Measurements from ENCODE around the gene NR1H3. TPM values are rescaled to one million over a fixed set of nuclear protein-coding genes. Genes with fewer than 3 reads are reported as not detected.

NR1H3 gene
- total and polyA plus RNA-seq, 5 donors, result 22.9 to 42.2 (median 32.6) TPM

DNA sequence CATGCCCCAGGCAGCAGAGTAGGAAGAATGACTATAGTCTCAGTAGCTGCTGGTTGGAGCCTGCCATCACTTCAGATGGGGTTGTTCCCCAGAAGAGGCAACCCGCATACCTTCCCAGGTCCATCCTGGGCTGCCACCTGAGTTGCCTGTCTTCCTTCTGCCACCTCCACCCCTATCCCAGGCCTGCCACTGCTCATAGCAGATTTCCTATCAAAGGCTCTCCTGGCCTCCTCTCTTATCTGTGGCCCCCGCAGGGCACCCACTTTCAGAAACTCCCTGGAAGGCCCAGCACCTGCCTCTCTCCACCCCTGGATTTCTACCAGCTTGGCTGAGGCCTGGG lies 649 bp upstream of the NR1H3 start:
- WGBS, result 46% methylated on average over 2 of the region's 2 CpGs
- peaks cover 20% of the 10 kb centered on the region for H3K4me1 ChIP-seq (ENCODE audit: control insufficient read depth, insufficient read depth, low read length)
- intact Hi-C loops (cut with DNase I), result loop anchor here in 3 of 4 donors (5.0 to 10.0 kb wide), 3 partner anchors 75 to 100 kb away; partner anchors contain the start of gene MYBPC3 (in 1 of the 3)

DNA sequence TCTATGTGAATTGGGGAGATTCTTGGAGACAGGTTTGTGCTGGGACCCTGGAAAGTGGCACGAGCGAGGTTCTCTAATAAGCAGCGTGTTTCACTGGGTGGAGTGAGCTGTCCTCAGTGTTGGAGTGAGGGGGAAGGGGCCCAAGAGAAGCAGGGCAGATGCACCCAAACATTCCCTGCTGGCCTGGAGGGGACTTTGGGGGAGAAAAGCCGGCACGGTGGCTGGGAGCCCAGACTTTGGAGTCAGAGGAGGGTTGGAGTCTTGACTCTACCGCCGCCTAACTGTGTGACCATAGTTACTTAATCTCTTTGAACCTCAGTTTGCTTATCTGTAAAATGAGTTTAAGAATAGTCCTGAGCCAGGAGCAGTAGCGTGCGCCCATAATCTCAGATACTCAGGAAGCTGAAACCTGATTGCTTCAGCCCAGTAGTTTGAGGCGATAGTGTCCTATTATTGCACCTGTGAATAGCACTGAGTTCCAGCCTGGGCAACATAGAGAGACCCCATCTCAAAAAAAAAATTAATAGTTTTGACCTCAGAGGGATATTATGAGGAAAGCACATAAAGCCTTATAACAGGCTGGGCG lies 614 bp downstream of the NR1H3 start:
- H3K27ac ChIP-seq (ENCODE audit: low read length), result peak overlapping the region; percentile 66
- ATAC-seq (peak in 1 of 2 donors; percentile 0), DNase-seq (peak in 1 of 3 donors; percentile 71)
- intact Hi-C loops (cut with DNase I), result loop anchor here in 3 of 4 donors (5.0 to 10.0 kb wide), 3 partner anchors 76 to 99 kb away; partner anchors contain the start of gene MYBPC3 (in 1 of the 3)
- H3K9me3 ChIP-seq (ENCODE audit: control insufficient read depth, low read length), result no peaks in the 10 kb centered on the region
- 27% methylated on average over 11 of the region's 11 CpGs for WGBS
- H3K27me3 ChIP-seq (ENCODE audit: control insufficient read depth, insufficient read depth), result no peaks in the 10 kb centered on the region
- H3K4me3 ChIP-seq (ENCODE audit: low read length), result peak overlapping the region; percentile 55
- H3K4me1 ChIP-seq (ENCODE audit: control insufficient read depth, insufficient read depth, low read length), result peaks cover 20% of the 10 kb centered on the region

More for the DNA sequence above, 649 bp upstream of the NR1H3 start:
- no peaks in the 10 kb centered on the region for H3K27me3 ChIP-seq (ENCODE audit: control insufficient read depth, insufficient read depth)
- no peak for DNase-seq
- H3K27ac ChIP-seq (ENCODE audit: low read length), result peak overlapping the region; percentile 66
- H3K9me3 ChIP-seq (ENCODE audit: control insufficient read depth, low read length), result no peaks in the 10 kb centered on the region
- ATAC-seq, result no peak
- no peak overlapping the region for H3K4me3 ChIP-seq (ENCODE audit: low read length)

DNA sequence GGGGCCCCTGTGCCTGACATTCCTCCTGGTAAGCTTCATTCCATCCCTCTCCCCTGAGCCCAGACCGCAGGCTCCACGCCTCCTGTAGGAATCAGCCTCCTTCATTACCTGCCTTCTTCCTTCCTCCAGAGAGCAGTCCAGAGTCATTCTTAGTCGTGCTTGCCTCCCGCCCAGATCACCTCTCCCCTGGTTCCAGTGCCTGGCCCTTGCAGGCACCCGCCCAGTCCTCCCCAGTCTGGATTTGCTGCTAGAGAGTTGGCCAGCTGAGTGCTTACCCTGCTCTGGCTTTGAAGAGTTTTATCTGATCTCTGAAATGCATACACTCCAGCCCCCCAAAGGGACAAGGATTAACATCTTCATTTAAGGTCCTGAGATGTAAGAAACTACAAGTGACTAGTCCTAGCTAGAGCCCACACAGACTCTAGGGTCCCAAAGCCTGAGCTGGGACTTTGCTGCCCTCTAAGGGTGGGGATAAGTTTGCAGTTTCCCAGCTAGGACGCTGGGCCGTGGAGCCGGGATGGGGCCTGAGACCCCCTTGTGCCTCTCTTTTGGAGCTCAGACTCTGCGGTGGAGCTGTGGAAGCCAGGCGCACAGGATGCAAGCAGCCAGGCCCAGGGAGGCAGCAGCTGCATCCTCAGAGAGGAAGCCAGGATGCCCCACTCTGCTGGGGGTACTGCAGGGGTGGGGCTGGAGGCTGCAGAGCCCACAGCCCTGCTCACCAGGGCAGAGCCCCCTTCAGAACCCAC lies 1.6 kb downstream of the NR1H3 start:
- H3K4me1 ChIP-seq (ENCODE audit: control insufficient read depth, insufficient read depth, low read length), result peaks cover 11% of the 10 kb centered on the region
- peak overlapping the region; percentile 49 for H3K27ac ChIP-seq (ENCODE audit: low read length)
- no peaks in the 10 kb centered on the region for H3K9me3 ChIP-seq (ENCODE audit: control insufficient read depth, low read length)
- WGBS, result 38% methylated on average over 10 of the region's 10 CpGs
- H3K27me3 ChIP-seq (ENCODE audit: control insufficient read depth, insufficient read depth), result no peaks in the 10 kb centered on the region
- no peak overlapping the region for H3K4me3 ChIP-seq (ENCODE audit: low read length)
- intact Hi-C loops (cut with DNase I), result loop anchor here in 3 of 4 donors (5.0 to 10.0 kb wide), 3 partner anchors 77 to 98 kb away; partner anchors contain the start of gene MYBPC3 (in 1 of the 3)
- DNase-seq (no peak), ATAC-seq (peak; percentile 10 to 20)

DNA sequence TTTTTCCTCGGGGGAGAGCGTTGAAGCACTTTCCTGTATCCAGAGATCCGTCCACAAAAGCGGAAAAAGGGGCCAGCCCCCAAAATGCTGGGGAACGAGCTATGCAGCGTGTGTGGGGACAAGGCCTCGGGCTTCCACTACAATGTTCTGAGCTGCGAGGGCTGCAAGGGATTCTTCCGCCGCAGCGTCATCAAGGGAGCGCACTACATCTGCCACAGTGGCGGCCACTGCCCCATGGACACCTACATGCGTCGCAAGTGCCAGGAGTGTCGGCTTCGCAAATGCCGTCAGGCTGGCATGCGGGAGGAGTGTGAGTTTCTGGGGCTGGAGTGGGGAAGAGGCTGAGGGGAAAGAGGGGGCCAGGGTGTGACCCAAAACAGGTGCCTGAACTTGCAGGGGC lies 2.6 kb downstream of the NR1H3 start:
- whole genome bisulfite sequencing, result 90% methylated on average over 19 of the region's 19 CpGs
- intact Hi-C loops (cut with DNase I), result loop anchor here in 1 of 4 donors (5.0 kb wide), 1 partner anchor 83 kb away; the partner anchor contains the start of gene ARFGAP2
- H3K27me3 ChIP-seq (ENCODE audit: control insufficient read depth, insufficient read depth), result no peaks in the 10 kb centered on the region
- no peaks in the 10 kb centered on the region for H3K9me3 ChIP-seq (ENCODE audit: control insufficient read depth, low read length)
- ATAC-seq (no peak), DNase-seq (no peak)
- H3K4me1 ChIP-seq (ENCODE audit: control insufficient read depth, insufficient read depth, low read length), result peaks cover 7% of the 10 kb centered on the region
- H3K4me3 ChIP-seq (ENCODE audit: low read length), result no peak overlapping the region
- no peak overlapping the region for H3K27ac ChIP-seq (ENCODE audit: low read length)

DNA sequence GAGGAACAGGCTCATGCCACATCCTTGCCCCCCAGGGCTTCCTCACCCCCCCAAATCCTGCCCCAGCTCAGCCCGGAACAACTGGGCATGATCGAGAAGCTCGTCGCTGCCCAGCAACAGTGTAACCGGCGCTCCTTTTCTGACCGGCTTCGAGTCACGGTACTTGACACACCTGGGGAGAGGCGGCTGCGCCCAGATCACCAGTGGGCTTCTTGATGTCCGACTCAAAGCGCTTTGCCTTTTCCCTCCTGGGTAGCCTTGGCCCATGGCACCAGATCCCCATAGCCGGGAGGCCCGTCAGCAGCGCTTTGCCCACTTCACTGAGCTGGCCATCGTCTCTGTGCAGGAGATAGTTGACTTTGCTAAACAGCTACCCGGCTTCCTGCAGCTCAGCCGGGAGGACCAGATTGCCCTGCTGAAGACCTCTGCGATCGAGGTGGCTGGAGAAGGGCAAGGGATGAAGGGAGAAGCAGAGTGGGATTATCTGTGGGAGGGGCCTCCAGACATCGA lies 3.5 kb downstream of the NR1H3 start:
- no peak overlapping the region for H3K4me3 ChIP-seq (ENCODE audit: low read length)
- H3K27me3 ChIP-seq (ENCODE audit: control insufficient read depth, insufficient read depth), result no peaks in the 10 kb centered on the region
- whole genome bisulfite sequencing, result 85% methylated on average over 22 of the region's 22 CpGs
- H3K4me1 ChIP-seq (ENCODE audit: control insufficient read depth, insufficient read depth, low read length), result peaks cover 3% of the 10 kb centered on the region
- H3K27ac ChIP-seq (ENCODE audit: low read length), result no peak overlapping the region
- intact Hi-C loops (cut with DNase I), result loop anchor here in 1 of 4 donors (5.0 kb wide), 1 partner anchor 84 kb away; the partner anchor contains the start of gene ARFGAP2
- no peak for DNase-seq
- H3K9me3 ChIP-seq (ENCODE audit: control insufficient read depth, low read length), result no peaks in the 10 kb centered on the region
- no peak for ATAC-seq

DNA sequence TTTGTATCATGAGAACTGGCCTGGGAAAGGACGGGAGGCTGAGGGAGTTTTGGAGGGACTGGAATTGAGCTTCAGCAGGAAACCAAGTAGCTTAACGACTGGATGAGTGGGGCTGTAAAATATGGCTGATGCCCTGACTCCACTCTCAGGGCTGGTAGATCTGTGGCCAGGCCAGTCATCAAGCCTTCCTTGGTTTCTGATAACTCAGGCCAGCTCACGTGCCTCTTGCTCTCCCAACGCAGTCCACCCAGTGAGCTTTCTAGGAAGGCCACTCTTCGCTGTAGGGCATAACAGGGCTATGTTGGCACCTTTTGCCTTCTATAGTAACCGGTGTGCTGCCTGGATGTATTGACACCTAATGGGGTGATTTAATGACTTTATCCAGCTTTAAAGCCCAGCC lies 6.3 kb downstream of the NR1H3 start:
- ATAC-seq, result no peak

DNA sequence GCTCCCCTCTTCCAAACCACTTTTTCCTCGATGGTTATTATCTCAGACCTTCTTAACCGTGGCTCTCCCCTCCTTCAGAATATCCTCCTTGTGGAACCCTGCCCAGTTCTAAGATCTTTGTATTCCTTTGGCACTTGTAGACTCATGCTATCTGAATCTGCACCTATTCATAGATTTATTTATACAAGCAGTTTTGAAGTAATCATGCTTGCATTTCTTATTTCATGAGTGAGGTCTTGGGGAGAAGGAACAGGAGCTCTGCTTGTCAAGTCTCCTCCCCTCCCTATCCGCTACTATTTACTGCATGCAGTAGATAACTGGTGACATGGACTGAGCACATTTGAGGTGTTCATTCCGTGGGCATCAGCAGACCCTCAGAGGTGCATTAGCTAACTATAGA lies 6.7 kb downstream of the NR1H3 start:
- Histone ChIP-seq H3K4me3 (ENCODE audit: low read length) (no peak overlapping the region), H3K27me3 (ENCODE audit: control insufficient read depth, insufficient read depth) (no peaks in the 10 kb centered on the region), H3K27ac (ENCODE audit: low read length) (no peak overlapping the region), H3K9me3 (ENCODE audit: control insufficient read depth, low read length) (no peaks in the 10 kb centered on the region), H3K4me1 (ENCODE audit: control insufficient read depth, insufficient read depth, low read length) (peaks cover 7% of the 10 kb centered on the region)
- WGBS, result 79% methylated on average over 4 of the region's 4 CpGs
- DNase-seq (no peak), ATAC-seq (no peak)
- intact Hi-C loops (cut with DNase I), result loop anchor here in 1 of 4 donors (5.0 kb wide), 1 partner anchor 87 kb away; the partner anchor contains the start of gene ARFGAP2

More for the DNA sequence above, 6.3 kb downstream of the NR1H3 start:
- no peak overlapping the region for H3K27ac ChIP-seq (ENCODE audit: low read length)
- H3K4me1 ChIP-seq (ENCODE audit: control insufficient read depth, insufficient read depth, low read length), result peaks cover 7% of the 10 kb centered on the region
- 91% methylated on average over 6 of the region's 6 CpGs for WGBS
- intact Hi-C loops (cut with DNase I), result loop anchor here in 1 of 4 donors (5.0 kb wide), 1 partner anchor 87 kb away; the partner anchor contains the start of gene ARFGAP2
- no peaks in the 10 kb centered on the region for H3K9me3 ChIP-seq (ENCODE audit: control insufficient read depth, low read length)
- H3K4me3 ChIP-seq (ENCODE audit: low read length), result no peak overlapping the region
- no peak for DNase-seq
- no peaks in the 10 kb centered on the region for H3K27me3 ChIP-seq (ENCODE audit: control insufficient read depth, insufficient read depth)

DNA sequence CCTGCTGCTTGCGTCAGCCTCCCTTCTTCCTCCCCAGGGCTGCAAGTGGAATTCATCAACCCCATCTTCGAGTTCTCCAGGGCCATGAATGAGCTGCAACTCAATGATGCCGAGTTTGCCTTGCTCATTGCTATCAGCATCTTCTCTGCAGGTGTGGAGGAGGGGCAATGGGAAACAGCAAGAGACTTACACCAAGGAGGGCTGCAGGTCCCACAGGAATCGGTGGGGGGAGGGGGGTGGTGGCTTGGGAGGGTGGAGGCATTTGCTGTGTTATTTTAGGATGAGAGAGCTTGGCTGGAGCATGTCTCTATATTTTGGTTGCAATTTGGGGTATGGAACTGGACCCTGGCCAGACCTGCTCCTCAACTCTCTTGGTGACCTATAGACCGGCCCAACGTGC lies 10.1 kb downstream of the NR1H3 start:
- H3K27ac ChIP-seq (ENCODE audit: low read length), result no peak overlapping the region
- 69% methylated on average over 6 of the region's 6 CpGs for WGBS
- intact Hi-C loops (cut with DNase I), result loop anchor here in 1 of 4 donors (5.0 kb wide), 1 partner anchor 91 kb away; the partner anchor contains the start of gene ARFGAP2
- ATAC-seq (no peak), DNase-seq (no peak)
- peaks cover 9% of the 10 kb centered on the region for H3K4me1 ChIP-seq (ENCODE audit: control insufficient read depth, insufficient read depth, low read length)
- H3K9me3 ChIP-seq (ENCODE audit: control insufficient read depth, low read length), result no peaks in the 10 kb centered on the region
- no peaks in the 10 kb centered on the region for H3K27me3 ChIP-seq (ENCODE audit: control insufficient read depth, insufficient read depth)
- H3K4me3 ChIP-seq (ENCODE audit: low read length), result no peak overlapping the region

DNA sequence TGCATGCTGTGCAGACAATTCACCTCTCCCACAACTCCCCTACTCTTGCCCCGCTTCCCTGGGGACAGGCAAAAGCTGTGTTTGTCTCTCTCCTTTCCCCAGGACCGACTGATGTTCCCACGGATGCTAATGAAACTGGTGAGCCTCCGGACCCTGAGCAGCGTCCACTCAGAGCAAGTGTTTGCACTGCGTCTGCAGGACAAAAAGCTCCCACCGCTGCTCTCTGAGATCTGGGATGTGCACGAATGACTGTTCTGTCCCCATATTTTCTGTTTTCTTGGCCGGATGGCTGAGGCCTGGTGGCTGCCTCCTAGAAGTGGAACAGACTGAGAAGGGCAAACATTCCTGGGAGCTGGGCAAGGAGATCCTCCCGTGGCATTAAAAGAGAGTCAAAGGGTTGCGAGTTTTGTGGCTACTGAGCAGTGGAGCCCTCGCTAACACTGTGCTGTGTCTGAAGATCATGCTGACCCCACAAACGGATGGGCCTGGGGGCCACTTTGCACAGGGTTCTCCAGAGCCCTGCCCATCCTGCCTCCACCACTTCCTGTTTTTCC lies 10.7 kb downstream of the NR1H3 start:
- Histone ChIP-seq H3K9me3 (ENCODE audit: control insufficient read depth, low read length) (no peaks in the 10 kb centered on the region), H3K27me3 (ENCODE audit: control insufficient read depth, insufficient read depth) (no peaks in the 10 kb centered on the region), H3K4me1 (ENCODE audit: control insufficient read depth, insufficient read depth, low read length) (peaks cover 9% of the 10 kb centered on the region), H3K4me3 (ENCODE audit: low read length) (peak overlapping the region; percentile 81), H3K27ac (ENCODE audit: low read length) (peak overlapping the region; percentile 96)
- DNase-seq, result no peak
- intact Hi-C loops (cut with DNase I), result loop anchor here in 1 of 4 donors (5.0 kb wide), 1 partner anchor 91 kb away; the partner anchor contains the start of gene ARFGAP2
- peak in 1 of 2 donors; percentile 35 for ATAC-seq
- WGBS, result 49% methylated on average over 13 of the region's 13 CpGs

DNA sequence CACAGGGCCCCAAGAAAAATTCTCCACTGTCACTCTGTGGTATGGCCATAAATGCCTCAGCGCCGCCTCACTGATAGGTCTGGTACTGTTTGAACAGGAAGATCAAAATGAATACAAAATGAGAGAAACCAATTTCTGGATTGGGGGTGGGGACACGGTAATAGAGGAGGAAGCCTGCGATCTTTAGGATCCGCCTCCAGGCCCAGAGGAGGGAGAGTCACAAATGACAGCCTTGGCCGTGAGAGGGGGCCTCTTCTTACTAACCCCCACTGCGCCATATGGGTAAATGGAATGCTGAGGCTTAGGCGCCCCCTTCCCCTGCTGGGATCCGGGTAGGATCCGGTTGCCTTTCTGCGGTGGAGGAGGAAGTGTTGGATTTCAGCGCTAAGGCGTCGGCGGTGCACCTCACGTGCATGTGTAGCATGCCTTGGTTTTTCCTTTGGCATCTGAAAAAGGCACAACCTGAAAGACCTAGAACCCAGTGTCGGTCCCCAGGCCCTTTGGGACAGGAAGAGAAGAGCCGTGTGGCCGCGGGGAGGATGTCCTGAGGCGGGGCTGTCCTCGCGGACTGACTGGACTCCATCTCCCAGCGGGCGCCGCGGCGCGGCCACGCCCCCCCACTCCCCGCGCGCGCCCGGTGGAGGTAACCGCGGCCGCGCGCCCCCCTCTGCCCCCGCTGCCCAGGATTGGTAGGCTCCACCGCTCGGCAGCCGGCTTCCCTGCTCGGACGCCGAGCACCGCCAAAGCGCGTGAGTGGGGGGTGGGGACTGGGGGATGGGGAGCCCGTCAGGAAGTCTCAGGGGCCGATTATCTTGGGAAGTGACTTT lies 11.4 kb downstream of the NR1H3 start:
- Histone ChIP-seq H3K4me3 (ENCODE audit: low read length) (peak overlapping the region; percentile 81), H3K27me3 (ENCODE audit: control insufficient read depth, insufficient read depth) (no peaks in the 10 kb centered on the region), H3K4me1 (ENCODE audit: control insufficient read depth, insufficient read depth, low read length) (peaks cover 9% of the 10 kb centered on the region), H3K27ac (ENCODE audit: low read length) (peak overlapping the region; percentile 96), H3K9me3 (ENCODE audit: control insufficient read depth, low read length) (no peaks in the 10 kb centered on the region)
- WGBS, result 2% methylated on average over 52 of the region's 52 CpGs
- peak; percentile 92 to 97 (median 96) for DNase-seq
- intact Hi-C loops (cut with DNase I), result loop anchor here in 1 of 4 donors (5.0 kb wide), 1 partner anchor 92 kb away; the partner anchor contains the start of gene ARFGAP2
- ATAC-seq, result peak; percentile 94

All from right cardiac atrium (tissue), 5 donors.